GM18511 (cell line): ENCODE data around the gene CFAP73.

Source experiments
- ATAC-seq: cut with Tn5 transposase; IDR thresholded peaks from one replicate; pipeline ENCODE4 v1.9.1; 2021; ENCODE audit warnings: mild to moderate bottlenecking, moderate library complexity; ENCODE audit not compliant: unreplicated experiment

CFAP73 gene

GRCh38 chr12:113163030-113163360, 13.5 kb downstream of the CFAP73 start:
- no peak for ATAC-seq

- ATAC-seq = no peak
Observed at GRCh38 chr12:113164014-113164413, 14.5 kb downstream of the CFAP73 start.

GRCh38 chr12:113165521-113166450, 16.3 kb downstream of the CFAP73 start:
- ATAC-seq = no peak

- ATAC-seq = no peak
Observed at GRCh38 chr12:113167868-113168267, 18.3 kb downstream of the CFAP73 start.

- no peak for ATAC-seq
Observed at GRCh38 chr12:113169697-113170096, 20.2 kb downstream of the CFAP73 start.

- ATAC-seq = no peak
Observed at GRCh38 chr12:113170457-113170856, 20.9 kb downstream of the CFAP73 start.

GRCh38 chr12:113170926-113171325, 21.4 kb downstream of the CFAP73 start:
- ATAC-seq = no peak

- no peak for ATAC-seq
Observed at GRCh38 chr12:113171543-113171942, 22.0 kb downstream of the CFAP73 start.

- ATAC-seq = no peak
Observed at GRCh38 chr12:113172185-113172584, 22.7 kb downstream of the CFAP73 start.

GRCh38 chr12:113173081-113173698, 23.7 kb downstream of the CFAP73 start:
- peak; percentile 84 for ATAC-seq

GRCh38 chr12:113174461-113175384, 25.2 kb downstream of the CFAP73 start:
- no peak for ATAC-seq

GRCh38 chr12:113179023-113179422, 29.5 kb downstream of the CFAP73 start:
- no peak for ATAC-seq

GRCh38 chr12:113180333-113180732, 30.8 kb downstream of the CFAP73 start:
- ATAC-seq = no peak

- no peak for ATAC-seq
Observed at GRCh38 chr12:113181975-113182374, 32.5 kb downstream of the CFAP73 start.

- no peak for ATAC-seq
Observed at GRCh38 chr12:113183030-113183589, 33.6 kb downstream of the CFAP73 start.

- ATAC-seq = peak; percentile 62
Observed at GRCh38 chr12:113184098-113184899, 34.8 kb downstream of the CFAP73 start.

GRCh38 chr12:113184900-113185179, 35.3 kb downstream of the CFAP73 start:
- peak; percentile 81 for ATAC-seq

GRCh38 chr12:113185180-113186032, 35.9 kb downstream of the CFAP73 start, which contains the start of the genes DDX54 and RITA1:
Gene DDX54, minus strand, starts transcription at chr12:113185478. Its CDS starts 27 bp downstream, at chr12:113185451.
Gene RITA1, plus strand, starts transcription at chr12:113185721. Its CDS starts 1,026 bp downstream, at chr12:113186747.
- peak; percentile 57 for ATAC-seq

GRCh38 chr12:113186033-113186365, 36.5 kb downstream of the CFAP73 start:
- no peak for ATAC-seq
